GM23338 (cell line): ENCODE results near the gene APMAP. TPM values are rescaled to one million over a fixed set of nuclear protein-coding genes. Genes with fewer than 3 reads are reported as not detected.

Experiments used
- ATAC-seq: fragments of 200-7000 bp; cut with Tn5 transposase; 3 replicates; pipeline ENCODE4 v1.9.1; 2020
- DNase-seq: peaks from one replicate; pipeline ENCODE4 v3.0.0-alpha.2; 2015; ENCODE audit warnings: low spot score
- H2AFZ ChIP-seq: fragments of 200-600 bp; sonication (generic); 2 replicates; pipeline ENCODE4 v1.8.0; 2016; ENCODE audit warnings: antibody characterized with exemption, mild to moderate bottlenecking, moderate library complexity
- H3F3A ChIP-seq: fragments of 200-600 bp; sonication (generic); replicated peaks from 2 replicates; pipeline ENCODE4 v1.8.0; 2017; ENCODE audit warnings: antibody characterized with exemption, mixed run types, low read depth
- H3K27ac ChIP-seq: fragments of 200-600 bp; sonication (generic); 2 replicates; pipeline ENCODE4 v1.6.1; 2016; ENCODE audit warnings: low read depth
- H3K27me3 ChIP-seq: fragments of 200-600 bp; sonication (generic); 2 replicates; pipeline ENCODE4 v1.8.0; 2016; ENCODE audit warnings: mild to moderate bottlenecking, mixed run types, moderate library complexity; ENCODE audit not compliant: insufficient read depth
- H3K36me3 ChIP-seq: fragments of 200-600 bp; sonication (generic); 2 replicates; pipeline ENCODE4 v1.8.0; 2016; ENCODE audit warnings: mild to moderate bottlenecking; ENCODE audit not compliant: insufficient read depth
- H3K4me1 ChIP-seq: fragments of 200-600 bp; sonication (generic); 2 replicates; pipeline ENCODE4 v1.8.0; 2016; ENCODE audit warnings: mild to moderate bottlenecking, moderate library complexity; ENCODE audit not compliant: insufficient read depth
- H3K4me2 ChIP-seq: fragments of 200-600 bp; sonication (generic); 2 replicates; pipeline ENCODE4 v1.7.1; 2017; ENCODE audit warnings: mixed run types
- H3K4me3 ChIP-seq: fragments of 200-600 bp; sonication (generic); 2 replicates; pipeline ENCODE4 v1.6.1; 2016; ENCODE audit warnings: mixed run types
- H3K79me2 ChIP-seq: fragments of 200-600 bp; sonication (generic); replicated peaks from 2 replicates; pipeline ENCODE4 v1.8.0; 2017; ENCODE audit warnings: mild to moderate bottlenecking; ENCODE audit not compliant: insufficient read depth
- H3K9me2 ChIP-seq: fragments of 200-600 bp; sonication (generic); 2 replicates; pipeline ENCODE4 v1.8.0; 2017; ENCODE audit not compliant: insufficient read depth
- H4K20me1 ChIP-seq: fragments of 200-600 bp; sonication (generic); replicated peaks from 2 replicates; pipeline ENCODE4 v1.8.0; 2017; ENCODE audit warnings: mild to moderate bottlenecking; ENCODE audit not compliant: insufficient read depth
- H3K27ac Mint-ChIP-seq: 2 replicates; pipeline ENCODE4 v1.8.0; 2020; ENCODE audit warnings: inconsistent platforms, mild to moderate bottlenecking, moderate library complexity, mixed read lengths
- H3K27me3 Mint-ChIP-seq: 3 replicates; pipeline ENCODE4 v1.8.0; 2022; ENCODE audit warnings: low read depth, mild to moderate bottlenecking, moderate library complexity, mixed read lengths, inconsistent platforms; ENCODE audit not compliant: insufficient read depth, poor library complexity
- H3K36me3 Mint-ChIP-seq: 3 replicates; pipeline ENCODE4 v1.8.0; 2021; ENCODE audit warnings: low read depth, mild to moderate bottlenecking, inconsistent platforms, moderate library complexity, mixed read lengths
- H3K4me1 Mint-ChIP-seq: 3 replicates; pipeline ENCODE4 v1.8.0; 2020; ENCODE audit warnings: mild to moderate bottlenecking, inconsistent platforms, mixed read lengths
- H3K4me3 Mint-ChIP-seq: 3 replicates; pipeline ENCODE4 v1.8.0; 2021; ENCODE audit warnings: moderate library complexity, mild to moderate bottlenecking, inconsistent platforms, mixed read lengths
- H3K9me3 Mint-ChIP-seq: 3 replicates; pipeline ENCODE4 v1.8.0; 2020; ENCODE audit warnings: moderate library complexity, mild to moderate bottlenecking, inconsistent platforms, mixed read lengths
- CREB1 ChIP-seq: fragments of 250-450 bp; sonication (Bioruptor Pico); IDR thresholded peaks from 2 replicates; pipeline ENCODE4 v1.5.0; 2020; ENCODE audit warnings: low read depth, mild to moderate bottlenecking, moderate library complexity
- CTCF ChIP-seq, 2 experiments: fragments of 200-600 bp in 1 of 2; sonication (generic) in 1 of 2; conservative IDR thresholded peaks; 2 replicates each; pipeline versions ENCODE4 v1.5.1 to v1.6.1; 2016 to 2017; ENCODE audit warnings: antibody characterized with exemption in 2 of 2, low read depth in 2 of 2, mild to moderate bottlenecking in 2 of 2, moderate library complexity in 1 of 2
- ETS1 ChIP-seq: IDR thresholded peaks from 2 replicates; pipeline ENCODE4 v1.6.1; 2016; ENCODE audit warnings: antibody characterized with exemption
- EZH2 ChIP-seq: fragments of 200-600 bp; sonication (generic); IDR thresholded peaks from one replicate; pipeline ENCODE4 v1.8.0; 2017; ENCODE audit warnings: antibody characterized with exemption, mild to moderate bottlenecking, low read depth; ENCODE audit not compliant: unreplicated experiment
- EZH2phosphoT487 ChIP-seq: fragments of 200-600 bp; sonication (generic); IDR thresholded peaks from one replicate; pipeline ENCODE4 v1.8.1; 2018; ENCODE audit warnings: antibody characterized with exemption; ENCODE audit not compliant: unreplicated experiment
- JUNB ChIP-seq: IDR thresholded peaks from one replicate; pipeline ENCODE4 v1.6.1; 2016; ENCODE audit warnings: antibody characterized with exemption; ENCODE audit not compliant: unreplicated experiment
- NANOG ChIP-seq: IDR thresholded peaks from 2 replicates; pipeline ENCODE4 v1.6.1; 2016; ENCODE audit warnings: antibody characterized with exemption, borderline replicate concordance
- POLR2AphosphoS5 ChIP-seq: IDR thresholded peaks from 2 replicates; pipeline ENCODE4 v1.6.1; 2016; ENCODE audit warnings: antibody characterized with exemption, low read depth
- REST ChIP-seq: IDR thresholded peaks from one replicate; pipeline ENCODE4 v1.6.1; 2018; ENCODE audit warnings: antibody characterized with exemption; ENCODE audit not compliant: unreplicated experiment
- STAT1 ChIP-seq: IDR thresholded peaks from one replicate; pipeline ENCODE4 v1.6.1; 2016; ENCODE audit warnings: antibody characterized with exemption; ENCODE audit not compliant: unreplicated experiment
- ZNF114 ChIP-seq: fragments of 250-450 bp; sonication (Bioruptor Pico); IDR thresholded peaks from 2 replicates; pipeline ENCODE4 v1.5.0; 2020; ENCODE audit warnings: mild to moderate bottlenecking, moderate library complexity
- ZNF331 ChIP-seq: fragments of 250-450 bp; sonication (Bioruptor Pico); IDR thresholded peaks from 2 replicates; pipeline ENCODE4 v1.5.0; 2020; ENCODE audit warnings: low read depth, mild to moderate bottlenecking, moderate library complexity
- ZNF462 ChIP-seq: fragments of 250-450 bp; sonication (Bioruptor Pico); IDR thresholded peaks from 2 replicates; pipeline ENCODE4 v1.5.0; 2020; ENCODE audit warnings: mild to moderate bottlenecking, moderate library complexity
- polyA plus RNA-seq: library from polyadenylated mRNA; unstranded; fragments of >200 nt; fragmentation: Nextera tagmentation; extraction: Ambion mirVana; gene quantifications from 2 replicates; pipeline ENCODE4 v1.2.1, GENCODE V29; 2016
- total RNA-seq: library from RNA; depleted of rRNA; stranded (reverse); fragments of >200 nt; shearing (Covaris generic); gene quantifications from 2 replicates; pipeline ENCODE4 v1.2.3, GENCODE V29; 2014

APMAP gene
- total and polyA plus RNA-seq, 2 experiments from 2014 or later = 31.7 to 72.3 TPM

- TF ChIP-seq ZNF331 (CRISPR knock-in tag) = no peak
- no peak for TF ChIP-seq NANOG
- TF ChIP-seq STAT1 = no peak
- TF ChIP-seq EZH2phosphoT487 = no peak
- no peak for TF ChIP-seq CTCF (conservative IDR thresholded peaks at IDR 0.05; ENCODE audit: low read depth in 2 of 2)
- TF ChIP-seq REST = no peak
- no peak for TF ChIP-seq JUNB
- no peak for TF ChIP-seq POLR2AphosphoS5
- no peak for TF ChIP-seq CREB1
- no peak for TF ChIP-seq EZH2
- TF ChIP-seq ZNF114 (CRISPR knock-in tag) = no peak
- TF ChIP-seq ETS1 = no peak
- no peak for TF ChIP-seq ZNF462 (CRISPR knock-in tag)
- H3K4me1 Mint-ChIP-seq = no peaks in the 10 kb centered on the region
Observed at GRCh38 chr20:25006431-25007167, 14.0 kb upstream of the APMAP start.

More at GRCh38 chr20:25006431-25007167, 14.0 kb upstream of the APMAP start:
- DNase-seq (no peak), ATAC-seq (no peak)
- no peaks in the 10 kb centered on the region for H3K9me2 ChIP-seq
- H3K27ac Mint-ChIP-seq = no peak overlapping the region
- no peaks in the 10 kb centered on the region for H3F3A ChIP-seq
- H3K4me3 Mint-ChIP-seq = no peak overlapping the region
- H3K36me3 ChIP-seq = no peaks in the 10 kb centered on the region
- H4K20me1 ChIP-seq = no peaks in the 10 kb centered on the region
- H3K9me3 Mint-ChIP-seq = peaks cover 3% of the 10 kb centered on the region; the same call in 1 of the 3 replicates
- no peaks in the 10 kb centered on the region for H3K36me3 Mint-ChIP-seq
- H3K27ac ChIP-seq = no peak overlapping the region
- no peak overlapping the region for H3K4me3 ChIP-seq
- H2AFZ ChIP-seq = no peak overlapping the region
- no peaks in the 10 kb centered on the region for H3K27me3 ChIP-seq
- H3K79me2 ChIP-seq = no peaks in the 10 kb centered on the region
- H3K27me3 Mint-ChIP-seq = peaks cover 6% of the 10 kb centered on the region
- no peaks in the 10 kb centered on the region for H3K4me1 ChIP-seq
- no peak overlapping the region for H3K4me2 ChIP-seq
